Liver (tissue), 3 donors: ENCODE data around the gene RHEB.

Source experiments
- EGR1 ChIP-seq, 2 donors: IDR thresholded peaks; 2 replicates each; pipeline ENCODE4 v1.6.1; 2016 to 2018; ENCODE audit warnings: antibody characterized with exemption in 2 of 2, low read depth in 2 of 2
- HNF4G ChIP-seq: IDR thresholded peaks from 2 replicates; pipeline ENCODE4 v1.6.1; 2016; ENCODE audit warnings: antibody characterized with exemption
- JUND ChIP-seq, 2 donors: IDR thresholded peaks; 2 replicates each; pipeline ENCODE4 v1.6.1; 2016; ENCODE audit warnings: antibody characterized with exemption in 2 of 2
- RAD21 ChIP-seq, 2 donors: IDR thresholded peaks; 2 replicates each; pipeline ENCODE4 v1.6.1; 2016; ENCODE audit warnings: antibody characterized with exemption in 2 of 2, mild to moderate bottlenecking in 2 of 2
- TAF1 ChIP-seq: conservative IDR thresholded peaks from 2 replicates; pipeline ENCODE4 v1.6.1; 2016; ENCODE audit warnings: antibody characterized with exemption, mild to moderate bottlenecking
- TF ChIP-seq, protein P1 (sequence below): fragments of 150-350 bp; IDR thresholded peaks from 2 replicates; pipeline ENCODE4 v1.5.1; 2017; ENCODE audit warnings: improper control_type of control experiment, low read depth, low read length; ENCODE audit not compliant: missing input control
- TF ChIP-seq, protein P2 (sequence below): IDR thresholded peaks from 2 replicates; pipeline ENCODE4 v1.6.1; 2016; ENCODE audit warnings: antibody characterized with exemption, mild to moderate bottlenecking
- TF ChIP-seq, protein P3 (sequence below): IDR thresholded peaks from 2 replicates; pipeline ENCODE4 v1.6.1; 2016; ENCODE audit warnings: antibody characterized with exemption
- TF ChIP-seq, protein P4 (sequence below): IDR thresholded peaks from 2 replicates; pipeline ENCODE4 v1.6.1; 2016; ENCODE audit warnings: antibody characterized with exemption
- donor health status: healthy.
- donor health status: healthy.

DNA sequence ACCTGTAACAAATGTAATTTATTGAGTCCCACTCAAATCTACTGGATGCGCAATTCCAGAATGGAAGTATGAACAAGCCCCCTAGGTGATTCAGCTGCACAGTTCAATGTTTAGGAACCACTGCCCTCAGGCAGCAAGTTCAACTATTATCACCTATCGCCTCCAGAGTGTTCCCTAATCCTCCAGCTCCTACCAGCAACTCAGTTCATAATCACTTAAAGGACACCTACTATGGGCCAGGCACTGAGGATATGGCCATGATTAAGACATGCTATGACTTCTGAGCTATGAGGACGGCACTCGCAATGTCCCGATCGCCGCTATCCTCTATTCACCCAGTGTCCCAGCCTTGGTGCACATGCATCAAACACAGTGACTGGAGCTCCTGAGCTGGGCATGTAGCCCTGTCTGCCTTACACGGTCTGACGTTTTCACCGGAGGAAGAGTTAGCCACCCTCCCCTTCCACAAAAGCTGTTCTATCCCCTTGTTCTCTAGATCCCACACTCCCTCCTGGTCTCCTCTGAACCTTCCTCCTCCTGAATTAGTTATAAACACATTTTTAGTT is 22.3 kb downstream of the RHEB start:
- TF ChIP-seq, protein P1, sequence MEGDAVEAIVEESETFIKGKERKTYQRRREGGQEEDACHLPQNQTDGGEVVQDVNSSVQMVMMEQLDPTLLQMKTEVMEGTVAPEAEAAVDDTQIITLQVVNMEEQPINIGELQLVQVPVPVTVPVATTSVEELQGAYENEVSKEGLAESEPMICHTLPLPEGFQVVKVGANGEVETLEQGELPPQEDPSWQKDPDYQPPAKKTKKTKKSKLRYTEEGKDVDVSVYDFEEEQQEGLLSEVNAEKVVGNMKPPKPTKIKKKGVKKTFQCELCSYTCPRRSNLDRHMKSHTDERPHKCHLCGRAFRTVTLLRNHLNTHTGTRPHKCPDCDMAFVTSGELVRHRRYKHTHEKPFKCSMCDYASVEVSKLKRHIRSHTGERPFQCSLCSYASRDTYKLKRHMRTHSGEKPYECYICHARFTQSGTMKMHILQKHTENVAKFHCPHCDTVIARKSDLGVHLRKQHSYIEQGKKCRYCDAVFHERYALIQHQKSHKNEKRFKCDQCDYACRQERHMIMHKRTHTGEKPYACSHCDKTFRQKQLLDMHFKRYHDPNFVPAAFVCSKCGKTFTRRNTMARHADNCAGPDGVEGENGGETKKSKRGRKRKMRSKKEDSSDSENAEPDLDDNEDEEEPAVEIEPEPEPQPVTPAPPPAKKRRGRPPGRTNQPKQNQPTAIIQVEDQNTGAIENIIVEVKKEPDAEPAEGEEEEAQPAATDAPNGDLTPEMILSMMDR, result no peak
- TF ChIP-seq HNF4G (no peak), RAD21 (IDR thresholded peaks at IDR 0.05) (no peak), EGR1 (IDR thresholded peaks at IDR 0.05; ENCODE audit: low read depth in 2 of 2) (no peak), TAF1 (no peak), JUND (IDR thresholded peaks at IDR 0.05) (no peak)
- TF ChIP-seq, protein P2, sequence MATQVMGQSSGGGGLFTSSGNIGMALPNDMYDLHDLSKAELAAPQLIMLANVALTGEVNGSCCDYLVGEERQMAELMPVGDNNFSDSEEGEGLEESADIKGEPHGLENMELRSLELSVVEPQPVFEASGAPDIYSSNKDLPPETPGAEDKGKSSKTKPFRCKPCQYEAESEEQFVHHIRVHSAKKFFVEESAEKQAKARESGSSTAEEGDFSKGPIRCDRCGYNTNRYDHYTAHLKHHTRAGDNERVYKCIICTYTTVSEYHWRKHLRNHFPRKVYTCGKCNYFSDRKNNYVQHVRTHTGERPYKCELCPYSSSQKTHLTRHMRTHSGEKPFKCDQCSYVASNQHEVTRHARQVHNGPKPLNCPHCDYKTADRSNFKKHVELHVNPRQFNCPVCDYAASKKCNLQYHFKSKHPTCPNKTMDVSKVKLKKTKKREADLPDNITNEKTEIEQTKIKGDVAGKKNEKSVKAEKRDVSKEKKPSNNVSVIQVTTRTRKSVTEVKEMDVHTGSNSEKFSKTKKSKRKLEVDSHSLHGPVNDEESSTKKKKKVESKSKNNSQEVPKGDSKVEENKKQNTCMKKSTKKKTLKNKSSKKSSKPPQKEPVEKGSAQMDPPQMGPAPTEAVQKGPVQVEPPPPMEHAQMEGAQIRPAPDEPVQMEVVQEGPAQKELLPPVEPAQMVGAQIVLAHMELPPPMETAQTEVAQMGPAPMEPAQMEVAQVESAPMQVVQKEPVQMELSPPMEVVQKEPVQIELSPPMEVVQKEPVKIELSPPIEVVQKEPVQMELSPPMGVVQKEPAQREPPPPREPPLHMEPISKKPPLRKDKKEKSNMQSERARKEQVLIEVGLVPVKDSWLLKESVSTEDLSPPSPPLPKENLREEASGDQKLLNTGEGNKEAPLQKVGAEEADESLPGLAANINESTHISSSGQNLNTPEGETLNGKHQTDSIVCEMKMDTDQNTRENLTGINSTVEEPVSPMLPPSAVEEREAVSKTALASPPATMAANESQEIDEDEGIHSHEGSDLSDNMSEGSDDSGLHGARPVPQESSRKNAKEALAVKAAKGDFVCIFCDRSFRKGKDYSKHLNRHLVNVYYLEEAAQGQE, result no peak
- TF ChIP-seq, protein P3, sequence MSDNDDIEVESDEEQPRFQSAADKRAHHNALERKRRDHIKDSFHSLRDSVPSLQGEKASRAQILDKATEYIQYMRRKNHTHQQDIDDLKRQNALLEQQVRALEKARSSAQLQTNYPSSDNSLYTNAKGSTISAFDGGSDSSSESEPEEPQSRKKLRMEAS, result no peak
- TF ChIP-seq, protein P4, sequence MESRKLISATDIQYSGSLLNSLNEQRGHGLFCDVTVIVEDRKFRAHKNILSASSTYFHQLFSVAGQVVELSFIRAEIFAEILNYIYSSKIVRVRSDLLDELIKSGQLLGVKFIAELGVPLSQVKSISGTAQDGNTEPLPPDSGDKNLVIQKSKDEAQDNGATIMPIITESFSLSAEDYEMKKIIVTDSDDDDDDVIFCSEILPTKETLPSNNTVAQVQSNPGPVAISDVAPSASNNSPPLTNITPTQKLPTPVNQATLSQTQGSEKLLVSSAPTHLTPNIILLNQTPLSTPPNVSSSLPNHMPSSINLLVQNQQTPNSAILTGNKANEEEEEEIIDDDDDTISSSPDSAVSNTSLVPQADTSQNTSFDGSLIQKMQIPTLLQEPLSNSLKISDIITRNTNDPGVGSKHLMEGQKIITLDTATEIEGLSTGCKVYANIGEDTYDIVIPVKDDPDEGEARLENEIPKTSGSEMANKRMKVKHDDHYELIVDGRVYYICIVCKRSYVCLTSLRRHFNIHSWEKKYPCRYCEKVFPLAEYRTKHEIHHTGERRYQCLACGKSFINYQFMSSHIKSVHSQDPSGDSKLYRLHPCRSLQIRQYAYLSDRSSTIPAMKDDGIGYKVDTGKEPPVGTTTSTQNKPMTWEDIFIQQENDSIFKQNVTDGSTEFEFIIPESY, result no peak
